ENCODE measurements around the gene CARNS1. TPM values are rescaled to one million over a fixed set of nuclear protein-coding genes. Genes with fewer than 3 reads are reported as not detected.

CARNS1 gene
- total RNA-seq, 1 donor from 2014 or later = 0.23 TPM

DNA sequence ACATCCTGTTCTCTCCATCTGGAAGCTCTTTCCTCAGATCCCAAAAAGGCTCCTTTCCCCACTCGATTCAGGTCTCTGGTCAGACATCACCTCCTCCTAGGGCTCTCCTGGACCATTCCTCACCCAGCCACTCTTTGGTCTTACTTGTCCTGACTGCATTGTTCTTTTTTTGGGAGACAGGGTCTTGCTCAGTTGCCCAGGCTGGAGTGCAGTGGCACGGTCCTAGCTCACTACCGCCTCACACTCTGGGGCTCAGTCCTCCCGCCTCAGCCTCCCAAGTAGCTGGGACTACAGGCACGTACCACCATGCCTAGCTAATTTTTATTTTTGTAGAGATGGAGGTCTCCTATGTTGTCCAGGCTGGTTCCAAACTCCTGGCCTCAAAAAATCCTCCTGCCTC is 30.0 kb downstream of the CARNS1 start:
- Histone ChIP-seq H3K27me3 (ENCODE audit: insufficient read depth, low read length) (no peaks in the 10 kb centered on the region), H3K9me3 (ENCODE audit: insufficient read depth, low read depth, low read length) (no peaks in the 10 kb centered on the region), H3K79me2 (ENCODE audit: insufficient read depth, low read length) (peaks cover 15% of the 10 kb centered on the region), H3K4me1 (ENCODE audit: insufficient read depth, low read length) (peaks cover 12% of the 10 kb centered on the region), H3K4me3 (ENCODE audit: insufficient read depth, low read depth, low read length) (no peak overlapping the region), H3K27ac (ENCODE audit: low read depth, low read length) (no peak overlapping the region), H3K4me2 (ENCODE audit: low read length) (no peak overlapping the region), H3K36me3 (ENCODE audit: insufficient read depth, low read length) (no peaks in the 10 kb centered on the region), H3K9ac (ENCODE audit: low read length) (no peak overlapping the region), H4K20me1 (ENCODE audit: insufficient read depth, low read length) (peaks cover 18% of the 10 kb centered on the region), H2AFZ (ENCODE audit: low read depth, low read length) (no peak overlapping the region)
- DNase-seq (ENCODE audit: low read depth) = no peak
- Mint-ChIP-seq H3K9me3 (ENCODE audit: unreplicated experiment) (no peaks in the 10 kb centered on the region), H3K27me3 (ENCODE audit: low read depth, unreplicated experiment) (peaks cover 6% of the 10 kb centered on the region), H3K4me3 (ENCODE audit: unreplicated experiment) (no peak overlapping the region), H3K27ac (ENCODE audit: unreplicated experiment) (no peak overlapping the region), H3K36me3 (ENCODE audit: low read depth, unreplicated experiment) (no peaks in the 10 kb centered on the region), H3K4me1 (ENCODE audit: low read depth, unreplicated experiment) (peaks cover 4% of the 10 kb centered on the region)
- TF ChIP-seq EZH2 (IDR thresholded peaks at IDR 0.05; ENCODE audit: insufficient read depth, low read length) = no peak
- no peak for FAIRE-seq

- no peak overlapping the region for H3K4me2 ChIP-seq (ENCODE audit: low read length)
- Mint-ChIP-seq H3K4me3 (ENCODE audit: unreplicated experiment) (no peak overlapping the region), H3K27me3 (ENCODE audit: low read depth, unreplicated experiment) (peaks cover 11% of the 10 kb centered on the region), H3K4me1 (ENCODE audit: low read depth, unreplicated experiment) (no peaks in the 10 kb centered on the region), H3K36me3 (ENCODE audit: low read depth, unreplicated experiment) (peaks cover 2% of the 10 kb centered on the region), H3K9me3 (ENCODE audit: unreplicated experiment) (no peaks in the 10 kb centered on the region), H3K27ac (ENCODE audit: unreplicated experiment) (no peak overlapping the region)
- H4K20me1 ChIP-seq (ENCODE audit: insufficient read depth, low read length) = no peaks in the 10 kb centered on the region
- TF ChIP-seq EZH2 (IDR thresholded peaks at IDR 0.05; ENCODE audit: insufficient read depth, low read length) (no peak), CTCF (IDR thresholded peaks at IDR 0.05; ENCODE audit: insufficient read depth, low read depth, low read length) (no peak)
- H3K36me3 ChIP-seq (ENCODE audit: insufficient read depth, low read length) = no peaks in the 10 kb centered on the region
- DNase-seq (ENCODE audit: low read depth) = no peak
- H3K27me3 ChIP-seq (ENCODE audit: insufficient read depth, low read length) = no peaks in the 10 kb centered on the region
- no peak overlapping the region for H3K9ac ChIP-seq (ENCODE audit: low read length)
- H3K4me1 ChIP-seq (ENCODE audit: insufficient read depth, low read length) = peaks cover 3% of the 10 kb centered on the region
- H2AFZ ChIP-seq (ENCODE audit: low read depth, low read length) = no peak overlapping the region
- no peaks in the 10 kb centered on the region for H3K9me3 ChIP-seq (ENCODE audit: insufficient read depth, low read depth, low read length)
- H3K27ac ChIP-seq (ENCODE audit: low read depth, low read length) = no peak overlapping the region
- FAIRE-seq = no peak
- H3K79me2 ChIP-seq (ENCODE audit: insufficient read depth, low read length) = no peaks in the 10 kb centered on the region
- H3K4me3 ChIP-seq (ENCODE audit: insufficient read depth, low read depth, low read length) = no peak overlapping the region
Measured at GRCh38 chr11:67448220-67448609, 32.7 kb downstream of the CARNS1 start.

GRCh38 chr11:67449116-67449844 is 33.8 kb downstream of the CARNS1 start:
- Mint-ChIP-seq H3K36me3 (ENCODE audit: low read depth, unreplicated experiment) (peaks cover 2% of the 10 kb centered on the region), H3K27me3 (ENCODE audit: low read depth, unreplicated experiment) (peaks cover 11% of the 10 kb centered on the region), H3K27ac (ENCODE audit: unreplicated experiment) (peak overlapping the region; percentile 64), H3K4me3 (ENCODE audit: unreplicated experiment) (no peak overlapping the region), H3K9me3 (ENCODE audit: unreplicated experiment) (no peaks in the 10 kb centered on the region), H3K4me1 (ENCODE audit: low read depth, unreplicated experiment) (no peaks in the 10 kb centered on the region)
- H3K36me3 ChIP-seq (ENCODE audit: insufficient read depth, low read length) = no peaks in the 10 kb centered on the region
- no peak overlapping the region for H3K9ac ChIP-seq (ENCODE audit: low read length)
- H3K4me3 ChIP-seq (ENCODE audit: insufficient read depth, low read depth, low read length) = no peak overlapping the region
- no peaks in the 10 kb centered on the region for H3K9me3 ChIP-seq (ENCODE audit: insufficient read depth, low read depth, low read length)
- no peaks in the 10 kb centered on the region for H3K79me2 ChIP-seq (ENCODE audit: insufficient read depth, low read length)
- TF ChIP-seq CTCF (IDR thresholded peaks at IDR 0.05; ENCODE audit: insufficient read depth, low read depth, low read length) (no peak), EZH2 (IDR thresholded peaks at IDR 0.05; ENCODE audit: insufficient read depth, low read length) (no peak)
- H2AFZ ChIP-seq (ENCODE audit: low read depth, low read length) = no peak overlapping the region
- DNase-seq (ENCODE audit: low read depth) (no peak), FAIRE-seq (no peak)
- no peak overlapping the region for H3K27ac ChIP-seq (ENCODE audit: low read depth, low read length)
- no peaks in the 10 kb centered on the region for H3K4me1 ChIP-seq (ENCODE audit: insufficient read depth, low read length)
- H3K4me2 ChIP-seq (ENCODE audit: low read length) = no peak overlapping the region
- no peaks in the 10 kb centered on the region for H4K20me1 ChIP-seq (ENCODE audit: insufficient read depth, low read length)
- no peaks in the 10 kb centered on the region for H3K27me3 ChIP-seq (ENCODE audit: insufficient read depth, low read length)

Data from astrocyte (in vitro differentiated cells and primary cell).